ENCODE measurements around the gene VPS13A. TPM values are rescaled to one million over a fixed set of nuclear protein-coding genes. Genes with fewer than 3 reads are reported as not detected.
"Not testable (repeated sequence)": the region's sequence is repeated elsewhere in the genome, so short reads cannot be mapped to it uniquely, and the experiment has no call there.

The VPS13A gene
- total RNA-seq, 1 donor from 2014 or later: 46.0 TPM

- Mint-ChIP-seq H3K36me3 (ENCODE audit: low read depth, unreplicated experiment) (peaks cover 8% of the 10 kb centered on the region), H3K4me1 (ENCODE audit: unreplicated experiment) (no peaks in the 10 kb centered on the region)
Observed at GRCh38 chr9:77236693-77237092, 59.4 kb downstream of the VPS13A start.

GRCh38 chr9:77237896-77238295, 60.6 kb downstream of the VPS13A start:
- H3K4me1 Mint-ChIP-seq (ENCODE audit: unreplicated experiment): no peaks in the 10 kb centered on the region
- TF ChIP-seq CTCF (IDR thresholded peaks at IDR 0.05; ENCODE audit: unreplicated experiment): no peak
- no peak overlapping the region for H3K27ac Mint-ChIP-seq (ENCODE audit: unreplicated experiment)
- peaks cover 4% of the 10 kb centered on the region for H3K36me3 Mint-ChIP-seq (ENCODE audit: low read depth, unreplicated experiment)
- DNase-seq (ENCODE audit: low spot score): no peak
- H3K9me3 Mint-ChIP-seq (ENCODE audit: unreplicated experiment): no peaks in the 10 kb centered on the region
- H3K27me3 Mint-ChIP-seq (ENCODE audit: unreplicated experiment): no peaks in the 10 kb centered on the region
- H3K4me3 Mint-ChIP-seq (ENCODE audit: unreplicated experiment): no peak overlapping the region

More at GRCh38 chr9:77236693-77237092, 59.4 kb downstream of the VPS13A start:
- H3K27ac Mint-ChIP-seq (ENCODE audit: unreplicated experiment): no peak overlapping the region
- TF ChIP-seq CTCF (IDR thresholded peaks at IDR 0.05; ENCODE audit: unreplicated experiment): no peak
- no peak overlapping the region for H3K4me3 Mint-ChIP-seq (ENCODE audit: unreplicated experiment)
- DNase-seq (ENCODE audit: low spot score): no peak
- no peaks in the 10 kb centered on the region for H3K9me3 Mint-ChIP-seq (ENCODE audit: unreplicated experiment)
- no peaks in the 10 kb centered on the region for H3K27me3 Mint-ChIP-seq (ENCODE audit: unreplicated experiment)

- Mint-ChIP-seq H3K36me3 (ENCODE audit: low read depth, unreplicated experiment) (peaks cover 4% of the 10 kb centered on the region), H3K27ac (ENCODE audit: unreplicated experiment) (no peak overlapping the region), H3K4me3 (ENCODE audit: unreplicated experiment) (no peak overlapping the region), H3K4me1 (ENCODE audit: unreplicated experiment) (no peaks in the 10 kb centered on the region), H3K9me3 (ENCODE audit: unreplicated experiment) (no peaks in the 10 kb centered on the region), H3K27me3 (ENCODE audit: unreplicated experiment) (no peaks in the 10 kb centered on the region)
- TF ChIP-seq CTCF (IDR thresholded peaks at IDR 0.05; ENCODE audit: unreplicated experiment): no peak
- no peak for DNase-seq (ENCODE audit: low spot score)
Observed at GRCh38 chr9:77251050-77251449, 73.7 kb downstream of the VPS13A start.

- H3K4me1 Mint-ChIP-seq (ENCODE audit: unreplicated experiment): no peaks in the 10 kb centered on the region
- no peaks in the 10 kb centered on the region for H3K27me3 Mint-ChIP-seq (ENCODE audit: unreplicated experiment)
- no peaks in the 10 kb centered on the region for H3K9me3 Mint-ChIP-seq (ENCODE audit: unreplicated experiment)
- H3K27ac Mint-ChIP-seq (ENCODE audit: unreplicated experiment): no peak overlapping the region
- DNase-seq (ENCODE audit: low spot score): no peak
- H3K4me3 Mint-ChIP-seq (ENCODE audit: unreplicated experiment): no peak overlapping the region
- no peak for TF ChIP-seq CTCF (IDR thresholded peaks at IDR 0.05; ENCODE audit: unreplicated experiment)
- peaks cover 3% of the 10 kb centered on the region for H3K36me3 Mint-ChIP-seq (ENCODE audit: low read depth, unreplicated experiment)
Observed at GRCh38 chr9:77257275-77257674, 79.9 kb downstream of the VPS13A start.

GRCh38 chr9:77261605-77262004, 84.3 kb downstream of the VPS13A start:
- no peaks in the 10 kb centered on the region for H3K4me1 Mint-ChIP-seq (ENCODE audit: unreplicated experiment)
- peaks cover 2% of the 10 kb centered on the region for H3K27me3 Mint-ChIP-seq (ENCODE audit: unreplicated experiment)
- H3K27ac Mint-ChIP-seq (ENCODE audit: unreplicated experiment): no peak overlapping the region

GRCh38 chr9:77267762-77268161, 90.4 kb downstream of the VPS13A start:
- not testable (repeated sequence) for DNase-seq (ENCODE audit: low spot score); H3K9me3 Mint-ChIP-seq (ENCODE audit: unreplicated experiment); H3K27ac Mint-ChIP-seq (ENCODE audit: unreplicated experiment); H3K4me3 Mint-ChIP-seq (ENCODE audit: unreplicated experiment); H3K4me1 Mint-ChIP-seq (ENCODE audit: unreplicated experiment); H3K27me3 Mint-ChIP-seq (ENCODE audit: unreplicated experiment)
- peaks cover 32% of the 10 kb centered on the region for H3K36me3 Mint-ChIP-seq (ENCODE audit: low read depth, unreplicated experiment)

More at GRCh38 chr9:77261605-77262004, 84.3 kb downstream of the VPS13A start:
- Mint-ChIP-seq H3K36me3 (ENCODE audit: low read depth, unreplicated experiment) (peaks cover 35% of the 10 kb centered on the region), H3K9me3 (ENCODE audit: unreplicated experiment) (no peaks in the 10 kb centered on the region), H3K4me3 (ENCODE audit: unreplicated experiment) (no peak overlapping the region)
- TF ChIP-seq CTCF (IDR thresholded peaks at IDR 0.05; ENCODE audit: unreplicated experiment): no peak
- no peak for DNase-seq (ENCODE audit: low spot score)
